NT2/D1 (cell line): ENCODE results near the gene CREB5.

Experiments used
- SUZ12 ChIP-seq: IDR thresholded peaks from 2 replicates; pipeline ENCODE4 v1.6.1; 2011; ENCODE audit not compliant: insufficient read length, insufficient read depth; ENCODE audit errors: extremely low read depth
- YY1 ChIP-seq: IDR thresholded peaks from 2 replicates; pipeline ENCODE4 v1.6.1; 2011; ENCODE audit not compliant: insufficient read length, insufficient read depth
- ZNF274 ChIP-seq: IDR thresholded peaks from 2 replicates; pipeline ENCODE4 v1.6.1; 2011; ENCODE audit warnings: mild to moderate bottlenecking, low read depth, low read length

- TF ChIP-seq ZNF274 (no peak), SUZ12 (no peak), YY1 (no peak)
These were observed 320.0 kb downstream of the CREB5 start for GRCh38 chr7:28732071-28732869.
